HG03097 (cell line): ENCODE measurements around the gene COPA.

Experiments
- ATAC-seq: cut with Tn5 transposase; IDR thresholded peaks from one replicate; pipeline ENCODE4 v1.9.1; 2021; ENCODE audit not compliant: unreplicated experiment, low FRiP score

Gene COPA

GRCh38 chr1:160239582-160240299, 103.3 kb downstream of the COPA start:
- no peak for ATAC-seq
